PC-3 (cell line): Measurements from ENCODE around the gene C1QTNF2. TPM values are rescaled to one million over a fixed set of nuclear protein-coding genes. Genes with fewer than 3 reads are reported as not detected.

Experiments used
- ATAC-seq: fragments of 200-7000 bp; cut with Tn5 transposase; 2 replicates; pipeline ENCODE4 v1.9.1; 2020; ENCODE audit warnings: mild to moderate bottlenecking, moderate library complexity
- Bru-seq: library from RNA; stranded (reverse); fragments of 400-500 nt; gene quantifications from one replicate; lab custom pipeline; 2021; lab: Mats Ljungman, UMichigan
- BruChase-seq, 2 experiments: library from RNA; stranded (reverse); fragments of 400-500 nt; gene quantifications; one replicate each; lab custom pipeline; 2021; lab: Mats Ljungman, UMichigan
- BruUV-seq: library from RNA; stranded (reverse); fragments of 400-500 nt; replicated peaks from 2 replicates; lab custom pipeline; 2021; lab: Mats Ljungman, UMichigan
- CTCF ChIA-PET: fragments of 300-600 bp; sonication (Branson Sonifier 250); formaldehyde crosslinking; loops from one replicate; lab custom pipeline; 2022; ENCODE audit warnings: antibody characterized with exemption; lab: Charles Lee
- POLR2A ChIA-PET: fragments of 300-600 bp; sonication (Branson Sonifier 250); formaldehyde crosslinking; loops from one replicate; lab custom pipeline; 2022; ENCODE audit warnings: antibody characterized with exemption; ENCODE audit not compliant: unreplicated experiment; lab: Charles Lee
- DNase-seq: peaks from one replicate; pipeline ENCODE4 v3.0.0-alpha.2; 2015
- H2AFZ ChIP-seq: fragments of 300-600 bp; sonication (generic); 2 replicates; pipeline ENCODE4 v1.6.0; 2016; ENCODE audit warnings: antibody characterized with exemption, low read length
- H3F3A ChIP-seq: fragments of 300-600 bp; sonication (generic); one replicate; pipeline ENCODE4 v1.6.0; 2017; ENCODE audit warnings: antibody characterized with exemption, low read length, control low read depth, mild to moderate bottlenecking; ENCODE audit not compliant: unreplicated experiment
- H3K27ac ChIP-seq: fragments of 300-600 bp; sonication (generic); 2 replicates; pipeline ENCODE4 v1.5.1; 2016; ENCODE audit warnings: mild to moderate bottlenecking, low read length
- H3K27me3 ChIP-seq: fragments of 300-600 bp; sonication (generic); 2 replicates; pipeline ENCODE4 v1.6.1; 2016; ENCODE audit warnings: low read length, mixed read lengths
- H3K36me3 ChIP-seq: fragments of 300-600 bp; sonication (generic); 2 replicates; pipeline ENCODE4 v1.6.1; 2016; ENCODE audit warnings: low read depth, mixed run types, low read length, mixed read lengths
- H3K4me1 ChIP-seq: fragments of 300-600 bp; sonication (generic); 2 replicates; pipeline ENCODE4 v1.5.1; 2016; ENCODE audit warnings: low read length; ENCODE audit not compliant: insufficient read depth
- H3K4me2 ChIP-seq: fragments of 300-600 bp; sonication (generic); 2 replicates; pipeline ENCODE4 v1.6.0; 2016; ENCODE audit warnings: low read length
- H3K4me3 ChIP-seq: fragments of 300-600 bp; sonication (generic); 2 replicates; pipeline ENCODE4 v1.5.1; 2016; ENCODE audit warnings: mild to moderate bottlenecking, low read length, mixed read lengths
- H3K79me2 ChIP-seq: fragments of 300-600 bp; sonication (generic); 2 replicates; pipeline ENCODE4 v1.6.1; 2017; ENCODE audit warnings: low read length, mixed read lengths
- H3K9ac ChIP-seq: fragments of 300-600 bp; sonication (generic); 2 replicates; pipeline ENCODE4 v1.6.0; 2016; ENCODE audit warnings: mild to moderate bottlenecking, low read length
- H3K9me2 ChIP-seq: fragments of 300-600 bp; sonication (generic); replicated peaks from 2 replicates; pipeline ENCODE4 v1.6.1; 2016; ENCODE audit warnings: mixed run types, low read length, mixed read lengths
- H3K9me3 ChIP-seq: fragments of 300-600 bp; sonication (generic); 2 replicates; pipeline ENCODE4 v1.6.1; 2016; ENCODE audit warnings: low read length, mixed read lengths
- H4K20me1 ChIP-seq: fragments of 300-600 bp; sonication (generic); 2 replicates; pipeline ENCODE4 v1.6.1; 2016; ENCODE audit warnings: low read length, mixed read lengths
- CTCF ChIP-seq: fragments of 300-600 bp; sonication (generic); conservative IDR thresholded peaks from 2 replicates; pipeline ENCODE4 v1.5.1; 2017; ENCODE audit warnings: antibody characterized with exemption, low read depth, mild to moderate bottlenecking, low read length
- EZH2 ChIP-seq: fragments of 300-600 bp; sonication (generic); IDR thresholded peaks from one replicate; pipeline ENCODE4 v1.6.1; 2017; ENCODE audit warnings: antibody characterized with exemption, mild to moderate bottlenecking, low read length; ENCODE audit not compliant: unreplicated experiment
- EZH2phosphoT487 ChIP-seq: fragments of 300-600 bp; sonication (generic); IDR thresholded peaks from 2 replicates; pipeline ENCODE4 v1.6.1; 2018; ENCODE audit warnings: mild to moderate bottlenecking, antibody characterized with exemption, low read length, borderline replicate concordance
- intact Hi-C: fragments of 100-400 bp; cut with micrococcal nuclease; formaldehyde crosslinking; loops from 2 replicates; pipeline ENCODE4 v1.9.0; 2023
- long read RNA-seq: library from polyadenylated mRNA; unstranded; transcript quantifications from one replicate; pipeline ENCODE4 v2.0.0, GENCODE V29; 2021; ENCODE audit not compliant: unreplicated experiment
- total RNA-seq: library from RNA; depleted of rRNA; stranded (reverse); fragments of >200 nt; gene quantifications from 2 replicates; pipeline ENCODE4 v1.2.3, GENCODE V29; 2014; rRNA removed

C1QTNF2 gene
- total RNA-seq (0.04 and 0.17 TPM in 2 replicates), Bru-seq, nascent RNA (percentile 16 among the genes with signal in this experiment), BruChase-seq, experiment 1, labeled RNA remaining after a 6-hour chase (percentile 54 among the genes with signal in this experiment), BruChase-seq, experiment 2, labeled RNA remaining after a 2-hour chase (percentile 58 among the genes with signal in this experiment)
- long read RNA-seq: 0 reads

- DNase-seq (peak; percentile 35), ATAC-seq (peak; percentile 59)
- intact Hi-C loops: no loop called here
- H3K4me2 ChIP-seq: peak within 1 kb of the TSS; percentile 83
- no peak for TF ChIP-seq EZH2phosphoT487
- peak; percentile 76 for TF ChIP-seq EZH2
- no peaks in the 10 kb centered on the region; the same call in 1 of the 2 replicates for H3K4me1 ChIP-seq
- BruUV-seq: no TSS peak
- H4K20me1 ChIP-seq: no peaks in the 10 kb centered on the region
- H3K27me3 ChIP-seq: peaks cover 28% of the 10 kb centered on the region; the same call in 1 of the 2 replicates
- H3K36me3 ChIP-seq: no peaks in the 10 kb centered on the region
- H2AFZ ChIP-seq: peak within 1 kb of the TSS; percentile 78
- H3K9me2 ChIP-seq: no peaks in the 10 kb centered on the region
- ChIA-PET CTCF (interaction anchor here (1.2 kb wide), 1 partner anchor 21 kb away, joined by 8 read pairs; no protein-coding TSS in a partner anchor), POLR2A (no interaction called here)
- H3K79me2 ChIP-seq: no peaks in the 10 kb centered on the region
- H3F3A ChIP-seq: no peaks in the 10 kb centered on the region
- peak within 1 kb of the TSS; percentile 63 for H3K4me3 ChIP-seq
- H3K27ac ChIP-seq: no peak within 1 kb of the TSS
- H3K9me3 ChIP-seq: peaks cover 3% of the 10 kb centered on the region; the same call in 1 of the 2 replicates
- no peak within 1 kb of the TSS for H3K9ac ChIP-seq
Observed at GRCh38 chr5:160369990-160370712, at the start of gene C1QTNF2. C1QTNF2 (minus strand) TSS chr5:160370626; CDS start chr5:160355011, 15,615 bp downstream.

- ATAC-seq (no peak), DNase-seq (no peak)
- Histone ChIP-seq H3F3A (no peaks in the 10 kb centered on the region), H3K36me3 (peaks cover 14% of the 10 kb centered on the region), H3K27ac (no peak overlapping the region), H3K9me3 (no peaks in the 10 kb centered on the region), H3K4me1 (peaks cover 38% of the 10 kb centered on the region), H4K20me1 (0 out of 2 replicates have a peak, but pooled peaks cover 5% of the 10 kb centered on the region), H2AFZ (no peak overlapping the region), H3K27me3 (no peaks in the 10 kb centered on the region), H3K79me2 (peaks cover 62% of the 10 kb centered on the region), H3K9ac (no peak overlapping the region), H3K4me3 (no peak overlapping the region), H3K9me2 (no peaks in the 10 kb centered on the region), H3K4me2 (no peak overlapping the region)
- ChIA-PET CTCF (no interaction called here), POLR2A (no interaction called here)
- TF ChIP-seq EZH2: no peak
- TF ChIP-seq EZH2phosphoT487: no peak
- TF ChIP-seq CTCF: no peak
- intact Hi-C loops: loop anchor here (5.0 kb wide), 1 partner anchor 42 kb away; no protein-coding TSS in a partner anchor
- no TSS peak for BruUV-seq
Observed at GRCh38 chr5:160420331-160420610, 49.8 kb upstream of the C1QTNF2 start.

GRCh38 chr5:160419458-160420330, 49.3 kb upstream of the C1QTNF2 start:
- BruUV-seq: TSS peak; percentile 31
- peaks cover 12% of the 10 kb centered on the region for H3K36me3 ChIP-seq
- peaks cover 36% of the 10 kb centered on the region for H3K4me1 ChIP-seq
- H4K20me1 ChIP-seq: 0 out of 2 replicates have a peak, but pooled peaks cover 5% of the 10 kb centered on the region
- no peak; the same call in 1 of the 2 replicates for ATAC-seq
- no peaks in the 10 kb centered on the region for H3K27me3 ChIP-seq
- no peak for DNase-seq
- H3F3A ChIP-seq: no peaks in the 10 kb centered on the region
- TF ChIP-seq EZH2 (no peak), CTCF (no peak), EZH2phosphoT487 (no peak)
- peak overlapping the region; percentile 60 for H3K27ac ChIP-seq
- H3K9me2 ChIP-seq: no peaks in the 10 kb centered on the region
- H3K9me3 ChIP-seq: no peaks in the 10 kb centered on the region
- CTCF ChIA-PET: interaction anchor here (0.6 kb wide), 1 partner anchor 201 kb away, joined by 4 read pairs; no protein-coding TSS in a partner anchor
- intact Hi-C loops: loop anchor here (5.0 kb wide), 1 partner anchor 43 kb away; no protein-coding TSS in a partner anchor
- POLR2A ChIA-PET: interaction anchor here (0.5 to 0.7 kb wide), 2 partner anchors 19 to 151 kb away, joined by 7 to 11 read pairs; no protein-coding TSS in a partner anchor
- H3K79me2 ChIP-seq: peaks cover 56% of the 10 kb centered on the region
- H3K4me2 ChIP-seq: peak overlapping the region; percentile 97
- peak overlapping the region; percentile 92 for H3K9ac ChIP-seq
- H3K4me3 ChIP-seq: peak overlapping the region; percentile 94
- H2AFZ ChIP-seq: peak overlapping the region; percentile 84
